Endothelial cell (in vitro differentiated cells): Measurements from ENCODE around the gene OS9. TPM values are rescaled to one million over a fixed set of nuclear protein-coding genes. Genes with fewer than 3 reads are reported as not detected.
"Not testable (repeated sequence)": the region's sequence is repeated elsewhere in the genome, so short reads cannot be mapped to it uniquely, and the experiment has no call there.

Source experiments
- DNase-seq: peaks from one replicate; pipeline ENCODE4 v3.0.0; 2021; ENCODE audit warnings: low spot score
- H3K27ac Mint-ChIP-seq: one replicate; pipeline ENCODE4 v1.8.0; 2021; ENCODE audit warnings: mixed read lengths, inconsistent platforms; ENCODE audit not compliant: unreplicated experiment
- H3K27me3 Mint-ChIP-seq: one replicate; pipeline ENCODE4 v1.8.0; 2021; ENCODE audit warnings: mild to moderate bottlenecking, moderate library complexity, mixed read lengths, inconsistent platforms; ENCODE audit not compliant: unreplicated experiment
- H3K36me3 Mint-ChIP-seq: one replicate; pipeline ENCODE4 v1.8.0; 2021; ENCODE audit warnings: mild to moderate bottlenecking, low read depth, mixed read lengths, inconsistent platforms; ENCODE audit not compliant: unreplicated experiment
- H3K4me1 Mint-ChIP-seq: one replicate; pipeline ENCODE4 v1.8.0; 2021; ENCODE audit warnings: mild to moderate bottlenecking, mixed read lengths, inconsistent platforms; ENCODE audit not compliant: unreplicated experiment
- H3K4me3 Mint-ChIP-seq: one replicate; pipeline ENCODE4 v1.8.0; 2021; ENCODE audit warnings: mild to moderate bottlenecking, mixed read lengths, inconsistent platforms; ENCODE audit not compliant: unreplicated experiment
- H3K9me3 Mint-ChIP-seq: one replicate; pipeline ENCODE4 v1.8.0; 2021; ENCODE audit warnings: mixed read lengths, inconsistent platforms; ENCODE audit not compliant: unreplicated experiment
- total RNA-seq: library from RNA; stranded (reverse); fragmentation: NEBNext Ultra II Directional; extraction: Animal tissue kit (Norgen Biotek cat#: 25700); gene quantifications from one replicate; pipeline ENCODE4 v1.2.1, GENCODE V29; 2021; ENCODE audit not compliant: unreplicated experiment
- TF ChIP-seq, protein P1 (sequence below): fragments of 200-600 bp; sonication (generic); IDR thresholded peaks from one replicate; pipeline ENCODE4 v1.5.0; 2021; ENCODE audit warnings: antibody characterized with exemption; ENCODE audit not compliant: unreplicated experiment

OS9 gene
- total RNA-seq, 1 donor from 2014 or later = 220 TPM

- H3K4me3 Mint-ChIP-seq = no peak overlapping the region
- H3K27me3 Mint-ChIP-seq = peaks cover 2% of the 10 kb centered on the region
- H3K4me1 Mint-ChIP-seq = no peaks in the 10 kb centered on the region
- no peak for DNase-seq
- H3K9me3 Mint-ChIP-seq = no peaks in the 10 kb centered on the region
- no peak overlapping the region for H3K27ac Mint-ChIP-seq
- TF ChIP-seq, protein P1, sequence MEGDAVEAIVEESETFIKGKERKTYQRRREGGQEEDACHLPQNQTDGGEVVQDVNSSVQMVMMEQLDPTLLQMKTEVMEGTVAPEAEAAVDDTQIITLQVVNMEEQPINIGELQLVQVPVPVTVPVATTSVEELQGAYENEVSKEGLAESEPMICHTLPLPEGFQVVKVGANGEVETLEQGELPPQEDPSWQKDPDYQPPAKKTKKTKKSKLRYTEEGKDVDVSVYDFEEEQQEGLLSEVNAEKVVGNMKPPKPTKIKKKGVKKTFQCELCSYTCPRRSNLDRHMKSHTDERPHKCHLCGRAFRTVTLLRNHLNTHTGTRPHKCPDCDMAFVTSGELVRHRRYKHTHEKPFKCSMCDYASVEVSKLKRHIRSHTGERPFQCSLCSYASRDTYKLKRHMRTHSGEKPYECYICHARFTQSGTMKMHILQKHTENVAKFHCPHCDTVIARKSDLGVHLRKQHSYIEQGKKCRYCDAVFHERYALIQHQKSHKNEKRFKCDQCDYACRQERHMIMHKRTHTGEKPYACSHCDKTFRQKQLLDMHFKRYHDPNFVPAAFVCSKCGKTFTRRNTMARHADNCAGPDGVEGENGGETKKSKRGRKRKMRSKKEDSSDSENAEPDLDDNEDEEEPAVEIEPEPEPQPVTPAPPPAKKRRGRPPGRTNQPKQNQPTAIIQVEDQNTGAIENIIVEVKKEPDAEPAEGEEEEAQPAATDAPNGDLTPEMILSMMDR = no peak
- no peaks in the 10 kb centered on the region for H3K36me3 Mint-ChIP-seq
These were observed 21.1 kb upstream of the OS9 start for GRCh38 chr12:57672801-57673200.

DNA sequence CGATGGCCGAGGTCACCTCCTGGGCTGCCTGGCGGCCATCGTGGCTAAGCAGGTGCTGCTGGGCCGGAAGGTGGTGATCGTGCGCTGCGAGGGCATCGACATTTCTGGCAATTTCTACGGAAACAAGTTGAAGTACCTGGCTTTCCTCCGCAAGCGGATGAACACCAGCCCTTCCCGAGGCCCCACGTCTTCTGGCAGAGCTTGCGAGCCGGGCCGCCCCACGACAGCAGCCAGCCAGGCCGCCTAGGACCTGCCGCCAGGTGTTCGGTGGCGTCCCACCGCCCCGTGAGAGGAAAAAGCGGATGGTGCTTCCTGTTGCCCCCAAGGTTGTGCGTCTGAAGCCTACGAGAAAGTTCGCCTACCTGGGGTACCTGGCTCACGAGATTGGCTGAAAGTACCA lies 19.2 kb upstream of the OS9 start:
- Mint-ChIP-seq H3K4me3 (no peak overlapping the region), H3K36me3 (no peaks in the 10 kb centered on the region), H3K27ac (no peak overlapping the region), H3K27me3 (peaks cover 2% of the 10 kb centered on the region), H3K4me1 (no peaks in the 10 kb centered on the region), H3K9me3 (no peaks in the 10 kb centered on the region)
- DNase-seq = no peak
- TF ChIP-seq, protein P1 = no peak

DNA sequence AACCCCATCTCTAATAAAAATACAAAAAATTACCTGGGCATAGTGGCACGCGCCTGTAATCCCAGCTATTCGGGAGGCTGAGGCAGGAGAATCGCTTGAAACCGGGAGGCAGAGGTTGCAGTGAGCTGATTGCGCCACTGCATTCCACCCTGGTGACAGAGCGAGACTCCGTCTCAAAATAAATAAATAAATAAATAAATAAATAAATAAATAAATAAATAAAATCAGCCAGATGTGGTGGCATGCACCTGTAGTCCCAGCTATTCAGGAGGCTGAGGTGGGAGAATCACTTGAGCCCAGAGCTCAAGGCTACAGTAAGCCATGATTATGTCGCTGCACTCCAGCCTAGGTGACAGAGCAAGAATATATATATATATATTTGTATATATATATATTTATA lies 16.0 kb upstream of the OS9 start:
- not testable (repeated sequence) for H3K4me3 Mint-ChIP-seq, H3K4me1 Mint-ChIP-seq, DNase-seq, H3K27me3 Mint-ChIP-seq, H3K9me3 Mint-ChIP-seq, H3K36me3 Mint-ChIP-seq, H3K27ac Mint-ChIP-seq

DNA sequence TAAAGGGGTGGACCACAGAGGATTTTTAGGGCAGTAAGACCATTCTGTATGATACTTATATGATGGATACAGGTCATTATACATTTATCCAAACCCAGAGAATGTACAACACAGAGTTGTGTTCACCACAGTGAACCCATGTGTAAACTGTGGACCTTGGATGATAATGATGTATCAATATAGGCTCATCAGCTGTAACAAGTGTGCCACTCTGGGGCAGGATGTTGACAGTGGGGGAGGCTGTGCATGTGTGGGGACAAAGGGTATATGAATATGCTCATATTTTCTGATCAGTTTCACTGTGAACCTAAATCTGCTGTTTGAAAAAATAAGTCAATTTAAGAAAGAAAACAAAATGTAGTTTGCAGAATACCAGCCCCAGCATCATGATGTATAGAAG lies 14.2 kb upstream of the OS9 start:
- Mint-ChIP-seq H3K4me3 (no peak overlapping the region), H3K4me1 (no peaks in the 10 kb centered on the region), H3K27me3 (peaks cover 2% of the 10 kb centered on the region), H3K9me3 (no peaks in the 10 kb centered on the region), H3K36me3 (no peaks in the 10 kb centered on the region), H3K27ac (no peak overlapping the region)
- TF ChIP-seq, protein P1 = no peak
- no peak for DNase-seq

DNA sequence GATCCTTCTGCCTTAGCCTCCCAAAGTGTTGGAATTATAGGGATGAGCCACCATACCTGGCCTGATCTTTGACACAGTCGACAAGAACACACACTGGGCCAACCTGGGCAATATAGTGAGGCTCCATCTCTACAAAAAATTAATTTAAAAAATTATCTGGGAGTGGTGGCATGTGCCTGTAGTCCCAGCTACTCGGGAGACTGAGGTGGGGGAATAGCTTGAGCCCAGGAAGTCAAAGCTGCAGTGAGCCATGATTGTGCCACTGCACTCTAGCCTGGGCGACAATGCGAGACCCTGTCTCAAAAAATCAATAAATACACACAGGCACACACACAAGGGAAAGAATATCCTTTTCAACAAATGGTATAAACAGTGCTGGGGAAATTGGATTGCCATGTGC lies 6.1 kb upstream of the OS9 start:
- Mint-ChIP-seq H3K4me1 (no peaks in the 10 kb centered on the region), H3K4me3 (no peak overlapping the region), H3K27ac (no peak overlapping the region), H3K27me3 (no peaks in the 10 kb centered on the region), H3K36me3 (no peaks in the 10 kb centered on the region), H3K9me3 (no peaks in the 10 kb centered on the region)
- no peak for DNase-seq
- TF ChIP-seq, protein P1 = no peak

GRCh38 chr12:57688931-57689330 lies 5.0 kb upstream of the OS9 start:
- no peak overlapping the region for H3K27ac Mint-ChIP-seq
- H3K36me3 Mint-ChIP-seq = no peaks in the 10 kb centered on the region
- no peaks in the 10 kb centered on the region for H3K27me3 Mint-ChIP-seq
- no peaks in the 10 kb centered on the region for H3K9me3 Mint-ChIP-seq
- no peaks in the 10 kb centered on the region for H3K4me1 Mint-ChIP-seq
- H3K4me3 Mint-ChIP-seq = no peak overlapping the region
- TF ChIP-seq, protein P1 = no peak
- DNase-seq = no peak
